CD8-positive, alpha-beta memory T cell (primary cell): ENCODE measurements around the gene XRCC6. TPM values are rescaled to one million over a fixed set of nuclear protein-coding genes. Genes with fewer than 3 reads are reported as not detected.
A peak's percentile ranks its signal among the peaks of the same experiment; 100 is the strongest.

ENCODE experiments used
- CTCF ChIA-PET: fragments of 350-600 bp; sonication (Branson Sonifier 250); formaldehyde crosslinking; loops from one replicate; lab custom pipeline; 2021; ENCODE audit warnings: antibody characterized with exemption; lab: Charles Lee
- POLR2A ChIA-PET: fragments of 350-600 bp; sonication (Branson Sonifier 250); formaldehyde crosslinking; loops from one replicate; lab custom pipeline; 2021; ENCODE audit warnings: antibody characterized with exemption; lab: Charles Lee
- DNase-seq, 5 donors: peaks; one replicate each; pipeline versions ENCODE4 v3.0.0 to v3.0.0-alpha.2; 2020 to 2022; ENCODE audit warnings: mixed read lengths in 1 of 5
- H3K27ac ChIP-seq: one replicate; pipeline ENCODE4 v1.7.0; 2013; ENCODE audit warnings: low read depth, mild to moderate bottlenecking, low read length, moderate library complexity
- H3K27me3 ChIP-seq: 2 replicates; pipeline ENCODE4 v1.7.0; 2013; ENCODE audit warnings: low read length, mild to moderate bottlenecking; ENCODE audit not compliant: insufficient read depth, poor library complexity, severe bottlenecking
- H3K36me3 ChIP-seq: 2 replicates; pipeline ENCODE4 v1.7.0; 2013; ENCODE audit warnings: mild to moderate bottlenecking, low read length, moderate library complexity; ENCODE audit not compliant: insufficient read depth
- H3K4me1 ChIP-seq: 2 replicates; pipeline ENCODE4 v1.7.0; 2013; ENCODE audit warnings: mild to moderate bottlenecking, low read length, moderate library complexity; ENCODE audit not compliant: insufficient read depth
- H3K4me3 ChIP-seq: 2 replicates; pipeline ENCODE4 v1.7.0; 2013; ENCODE audit warnings: mild to moderate bottlenecking, low read length
- H3K9me3 ChIP-seq: 2 replicates; pipeline ENCODE4 v1.7.0; 2013; ENCODE audit warnings: mild to moderate bottlenecking, low read length
- H3K27ac Mint-ChIP-seq, 8 donors: one replicate each; pipeline ENCODE4 v1.8.0; 2020 to 2021; ENCODE audit warnings: mixed read lengths in 8 of 8, mild to moderate bottlenecking in 6 of 8, inconsistent platforms in 3 of 8, moderate library complexity in 3 of 8
- H3K27me3 Mint-ChIP-seq, 2 donors: one replicate each; pipeline ENCODE4 v1.8.0; 2020 to 2021; ENCODE audit warnings: mixed read lengths in 2 of 2, mild to moderate bottlenecking in 1 of 2, moderate library complexity in 1 of 2
- H3K36me3 Mint-ChIP-seq, 3 donors: one replicate each; pipeline ENCODE4 v1.8.0; 2020 to 2021; ENCODE audit warnings: mixed read lengths in 3 of 3, inconsistent platforms in 1 of 3, mild to moderate bottlenecking in 1 of 3
- H3K4me1 Mint-ChIP-seq, 3 donors: one replicate each; pipeline ENCODE4 v1.8.0; 2020 to 2021; ENCODE audit warnings: mixed read lengths in 3 of 3, inconsistent platforms in 1 of 3, mild to moderate bottlenecking in 1 of 3
- H3K4me3 Mint-ChIP-seq, 7 donors: one replicate each; pipeline ENCODE4 v1.8.0; 2020 to 2021; ENCODE audit warnings: mixed read lengths in 7 of 7, mild to moderate bottlenecking in 6 of 7, moderate library complexity in 4 of 7, inconsistent platforms in 2 of 7
- H3K9me3 Mint-ChIP-seq, 5 donors: one replicate each; pipeline ENCODE4 v1.8.0; 2020 to 2022; ENCODE audit warnings: mixed read lengths in 5 of 5, mild to moderate bottlenecking in 3 of 5, moderate library complexity in 2 of 5, inconsistent platforms in 1 of 5
- polyA plus RNA-seq: library from polyadenylated mRNA; unstranded; fragments of 300-500 nt; fragmentation: Illumina TruSeq; gene quantifications from one replicate; pipeline ENCODE4 v1.2.3, GENCODE V29; 2021
- total RNA-seq, 2 experiments: library from RNA; stranded (reverse); gene quantifications; one replicate each; pipeline ENCODE4 v1.2.3, GENCODE V29; 2021

XRCC6 gene
- total and polyA plus RNA-seq, 3 experiments from 2014 or later: 447 to 456 (median 453) TPM

- H3K27me3 ChIP-seq: no peaks in the 10 kb centered on the region
- H3K9me3 ChIP-seq: no peaks in the 10 kb centered on the region
- no peak for DNase-seq
- H3K27me3 Mint-ChIP-seq: no peaks in the 10 kb centered on the region
- no peak overlapping the region for H3K27ac Mint-ChIP-seq
- H3K27ac ChIP-seq: no peak overlapping the region
- CTCF ChIA-PET: no interaction called here
- H3K9me3 Mint-ChIP-seq: no peaks in the 10 kb centered on the region
- no peaks in the 10 kb centered on the region for H3K4me1 Mint-ChIP-seq
- H3K36me3 Mint-ChIP-seq: peaks cover 0 to 64% (median 3%) of the 10 kb centered on the region in 3 donors
- H3K4me1 ChIP-seq: no peaks in the 10 kb centered on the region
- no peak overlapping the region for H3K4me3 ChIP-seq
- POLR2A ChIA-PET: no interaction called here
- peaks cover 13% of the 10 kb centered on the region for H3K36me3 ChIP-seq
- H3K4me3 Mint-ChIP-seq: no peak overlapping the region
These were observed 42.3 kb upstream of the XRCC6 start for GRCh38 chr22:41578818-41579217.

DNA sequence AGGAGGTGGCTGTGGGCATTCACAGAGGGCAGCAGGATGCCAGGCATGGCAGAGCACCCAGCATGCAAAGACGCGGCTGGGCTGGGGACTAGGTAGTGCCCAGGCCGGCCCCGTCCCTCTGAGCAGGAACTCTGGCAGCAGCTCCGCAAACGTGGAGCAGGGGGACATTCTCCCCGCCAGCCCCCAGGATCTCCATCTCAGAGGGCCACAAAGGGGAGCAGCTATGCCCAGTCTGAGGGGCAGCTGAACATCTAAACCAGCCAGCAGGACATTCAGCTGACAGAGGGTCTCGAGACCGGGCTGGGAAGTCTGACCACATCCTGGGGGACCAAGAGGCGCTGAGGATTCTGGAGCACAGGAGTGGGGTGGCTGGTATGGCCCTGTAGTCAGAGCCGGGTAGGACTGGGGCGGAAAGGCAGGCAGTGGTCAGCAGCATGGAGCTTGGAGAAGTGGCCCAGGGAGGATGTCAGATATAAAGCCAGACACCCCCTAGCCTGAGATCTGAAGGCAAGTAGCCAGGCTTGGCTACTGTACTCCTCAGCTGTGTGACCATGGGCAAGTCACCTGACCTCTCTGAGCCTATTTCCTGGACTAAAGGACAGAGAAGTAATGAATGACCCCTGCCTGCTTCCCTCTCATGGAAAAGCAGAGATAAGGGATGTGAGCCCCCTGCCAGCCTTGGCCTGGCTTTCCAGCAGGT is 41.6 kb upstream of the XRCC6 start:
- Mint-ChIP-seq H3K27me3 (no peaks in the 10 kb centered on the region), H3K36me3 (peaks cover 0 to 71% (median 3%) of the 10 kb centered on the region in 3 donors), H3K27ac (no peak overlapping the region), H3K4me3 (no peak overlapping the region), H3K4me1 (peaks cover 0 to 1% (median 0%) of the 10 kb centered on the region in 3 donors), H3K9me3 (no peaks in the 10 kb centered on the region)
- H3K36me3 ChIP-seq: peaks cover 18% of the 10 kb centered on the region
- DNase-seq: no peak
- H3K4me1 ChIP-seq: no peaks in the 10 kb centered on the region
- no peak overlapping the region for H3K4me3 ChIP-seq
- CTCF ChIA-PET: no interaction called here
- H3K9me3 ChIP-seq: no peaks in the 10 kb centered on the region
- POLR2A ChIA-PET: no interaction called here
- no peak overlapping the region for H3K27ac ChIP-seq
- no peaks in the 10 kb centered on the region for H3K27me3 ChIP-seq

GRCh38 chr22:41579997-41580355 is 41.1 kb upstream of the XRCC6 start:
- Histone ChIP-seq H3K27ac (no peak overlapping the region), H3K36me3 (peaks cover 23% of the 10 kb centered on the region), H3K4me1 (no peaks in the 10 kb centered on the region), H3K9me3 (no peaks in the 10 kb centered on the region), H3K4me3 (no peak overlapping the region), H3K27me3 (no peaks in the 10 kb centered on the region)
- DNase-seq: no peak
- Mint-ChIP-seq H3K36me3 (peaks cover 0 to 76% (median 3%) of the 10 kb centered on the region in 3 donors), H3K4me1 (peaks cover 0 to 2% (median 0%) of the 10 kb centered on the region in 3 donors), H3K4me3 (no peak overlapping the region), H3K27me3 (no peaks in the 10 kb centered on the region), H3K9me3 (no peaks in the 10 kb centered on the region), H3K27ac (no peak overlapping the region)
- CTCF ChIA-PET: no interaction called here
- POLR2A ChIA-PET: no interaction called here

GRCh38 chr22:41582694-41583093 is 38.4 kb upstream of the XRCC6 start:
- Histone ChIP-seq H3K27me3 (no peaks in the 10 kb centered on the region), H3K4me3 (no peak overlapping the region), H3K9me3 (no peaks in the 10 kb centered on the region), H3K27ac (no peak overlapping the region), H3K4me1 (no peaks in the 10 kb centered on the region), H3K36me3 (peaks cover 23% of the 10 kb centered on the region)
- no peak for DNase-seq
- Mint-ChIP-seq H3K27ac (peak overlapping the region in 1 of 8 donors; percentile 38), H3K4me3 (no peak overlapping the region), H3K4me1 (peaks cover 2 to 8% (median 2%) of the 10 kb centered on the region in 3 donors), H3K9me3 (no peaks in the 10 kb centered on the region), H3K36me3 (peaks cover 0 to 66% (median 3%) of the 10 kb centered on the region in 3 donors), H3K27me3 (no peaks in the 10 kb centered on the region)
- ChIA-PET POLR2A (no interaction called here), CTCF (no interaction called here)

- Mint-ChIP-seq H3K9me3 (no peaks in the 10 kb centered on the region), H3K27me3 (no peaks in the 10 kb centered on the region), H3K27ac (peak overlapping the region in 1 of 8 donors; percentile 76), H3K4me1 (peaks cover 11 to 27% (median 19%) of the 10 kb centered on the region in 3 donors), H3K4me3 (no peak overlapping the region), H3K36me3 (peaks cover 0 to 53% (median 2%) of the 10 kb centered on the region in 3 donors)
- ChIA-PET POLR2A (no interaction called here), CTCF (no interaction called here)
- no peak for DNase-seq
- Histone ChIP-seq H3K36me3 (peaks cover 23% of the 10 kb centered on the region), H3K4me3 (no peak overlapping the region), H3K27ac (no peak overlapping the region), H3K27me3 (no peaks in the 10 kb centered on the region), H3K9me3 (no peaks in the 10 kb centered on the region), H3K4me1 (peaks cover 9% of the 10 kb centered on the region)
These were observed 36.2 kb upstream of the XRCC6 start for GRCh38 chr22:41584881-41585280.

DNA sequence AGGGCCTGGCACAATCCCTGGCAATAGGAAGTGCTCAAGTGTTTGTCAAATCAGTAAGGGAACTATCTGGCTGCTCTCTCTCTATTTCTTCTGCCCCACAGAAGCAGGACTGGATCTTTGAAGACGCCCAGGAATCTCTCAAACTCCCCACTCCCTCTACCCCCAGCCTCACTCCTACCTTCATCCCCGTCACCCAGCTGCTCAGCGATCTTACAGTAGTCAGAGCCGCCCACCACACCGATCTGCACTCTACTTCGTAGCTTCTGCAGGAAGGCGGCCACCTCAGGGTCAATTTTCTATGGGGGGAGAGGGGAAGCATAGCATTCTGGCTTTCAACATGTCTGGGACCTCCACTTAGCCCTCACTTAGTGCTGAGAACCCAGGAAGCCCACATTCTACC is 35.2 kb upstream of the XRCC6 start:
- H3K4me1 ChIP-seq: peaks cover 9% of the 10 kb centered on the region
- H3K36me3 ChIP-seq: peaks cover 18% of the 10 kb centered on the region
- H3K27me3 Mint-ChIP-seq: no peaks in the 10 kb centered on the region
- peaks cover 13 to 30% (median 23%) of the 10 kb centered on the region in 3 donors for H3K4me1 Mint-ChIP-seq
- H3K4me3 ChIP-seq: no peak overlapping the region
- H3K27ac ChIP-seq: no peak overlapping the region
- no peaks in the 10 kb centered on the region for H3K27me3 ChIP-seq
- no peak overlapping the region for H3K4me3 Mint-ChIP-seq
- no peak for DNase-seq
- ChIA-PET CTCF (interaction anchor here (0.6 kb wide), 1 partner anchor 35 kb away, joined by 3 read pairs; no protein-coding TSS in a partner anchor), POLR2A (no interaction called here)
- peak overlapping the region in 3 of 8 donors; percentile 33 to 61 (median 54) for H3K27ac Mint-ChIP-seq
- no peaks in the 10 kb centered on the region for H3K9me3 ChIP-seq
- no peaks in the 10 kb centered on the region for H3K9me3 Mint-ChIP-seq
- H3K36me3 Mint-ChIP-seq: peaks cover 0 to 45% (median 0%) of the 10 kb centered on the region in 3 donors

GRCh38 chr22:41587347-41587723 is 33.8 kb upstream of the XRCC6 start:
- Histone ChIP-seq H3K36me3 (peaks cover 15% of the 10 kb centered on the region), H3K4me1 (peaks cover 9% of the 10 kb centered on the region), H3K27me3 (no peaks in the 10 kb centered on the region), H3K27ac (no peak overlapping the region), H3K9me3 (no peaks in the 10 kb centered on the region), H3K4me3 (no peak overlapping the region)
- POLR2A ChIA-PET: no interaction called here
- Mint-ChIP-seq H3K4me3 (peak overlapping the region in 3 of 7 donors; percentile 29 to 78 (median 38)), H3K27ac (peak overlapping the region in 2 of 8 donors; percentile 60 to 75), H3K4me1 (peaks cover 15 to 30% (median 23%) of the 10 kb centered on the region in 3 donors), H3K9me3 (no peaks in the 10 kb centered on the region), H3K36me3 (peaks cover 0 to 37% (median 0%) of the 10 kb centered on the region in 3 donors), H3K27me3 (no peaks in the 10 kb centered on the region)
- DNase-seq: no peak
- CTCF ChIA-PET: no interaction called here
